GM20000 (cell line): ENCODE results near the gene AKAP8.

Source experiments
- DNase-seq: peaks from one replicate; pipeline ENCODE4 v3.0.0; 2012; ENCODE audit warnings: low spot score
- CTCF ChIP-seq: IDR thresholded peaks from 2 replicates; pipeline ENCODE4 v1.5.1; 2012; ENCODE audit warnings: mild to moderate bottlenecking, control low read depth; ENCODE audit errors: extremely low read depth, missing control alignments

The AKAP8 gene

GRCh38 chr19:15379083-15379998 lies at the start of gene AKAP8:
TSS of gene AKAP8 (minus strand) at chr19:15379787. CDS start at chr19:15379731, 56 bp downstream.
- DNase-seq: peak; percentile 100
- TF ChIP-seq CTCF: no peak

- no peak for DNase-seq
- no peak for TF ChIP-seq CTCF
Measured at GRCh38 chr19:15427991-15428471, 48.4 kb upstream of the AKAP8 start.

- TF ChIP-seq CTCF: no peak
- DNase-seq: no peak
Measured at GRCh38 chr19:15427350-15427700, 47.7 kb upstream of the AKAP8 start.

GRCh38 chr19:15426485-15427349 lies 47.1 kb upstream of the AKAP8 start:
- DNase-seq: no peak
- no peak for TF ChIP-seq CTCF

- TF ChIP-seq CTCF: no peak
- no peak for DNase-seq
Measured at GRCh38 chr19:15425321-15425950, 45.8 kb upstream of the AKAP8 start.

GRCh38 chr19:15424692-15425272 lies 45.2 kb upstream of the AKAP8 start:
- no peak for DNase-seq
- TF ChIP-seq CTCF: no peak
